ENCODE data around the gene SARNP.

DNA sequence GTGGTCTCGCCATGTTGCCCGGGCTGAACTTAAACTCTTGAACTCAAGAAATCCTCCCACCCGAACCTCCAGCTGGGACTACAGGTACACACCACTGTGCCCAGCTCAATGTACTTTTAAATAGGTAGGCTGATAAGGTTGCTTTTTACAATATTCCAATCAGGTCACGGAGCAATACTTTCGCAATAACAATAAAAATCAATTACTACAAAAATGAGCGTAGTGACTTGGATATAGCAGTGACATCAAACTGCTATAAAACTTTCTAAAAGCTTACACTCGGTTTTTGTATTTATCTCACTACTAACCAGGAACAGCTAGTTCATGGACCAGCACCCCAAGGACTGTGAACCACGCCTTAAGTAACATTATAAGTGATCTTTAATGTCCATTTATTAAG, 10.5 kb downstream of the SARNP start:
- TF ChIP-seq, protein P1, sequence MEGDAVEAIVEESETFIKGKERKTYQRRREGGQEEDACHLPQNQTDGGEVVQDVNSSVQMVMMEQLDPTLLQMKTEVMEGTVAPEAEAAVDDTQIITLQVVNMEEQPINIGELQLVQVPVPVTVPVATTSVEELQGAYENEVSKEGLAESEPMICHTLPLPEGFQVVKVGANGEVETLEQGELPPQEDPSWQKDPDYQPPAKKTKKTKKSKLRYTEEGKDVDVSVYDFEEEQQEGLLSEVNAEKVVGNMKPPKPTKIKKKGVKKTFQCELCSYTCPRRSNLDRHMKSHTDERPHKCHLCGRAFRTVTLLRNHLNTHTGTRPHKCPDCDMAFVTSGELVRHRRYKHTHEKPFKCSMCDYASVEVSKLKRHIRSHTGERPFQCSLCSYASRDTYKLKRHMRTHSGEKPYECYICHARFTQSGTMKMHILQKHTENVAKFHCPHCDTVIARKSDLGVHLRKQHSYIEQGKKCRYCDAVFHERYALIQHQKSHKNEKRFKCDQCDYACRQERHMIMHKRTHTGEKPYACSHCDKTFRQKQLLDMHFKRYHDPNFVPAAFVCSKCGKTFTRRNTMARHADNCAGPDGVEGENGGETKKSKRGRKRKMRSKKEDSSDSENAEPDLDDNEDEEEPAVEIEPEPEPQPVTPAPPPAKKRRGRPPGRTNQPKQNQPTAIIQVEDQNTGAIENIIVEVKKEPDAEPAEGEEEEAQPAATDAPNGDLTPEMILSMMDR (IDR thresholded peaks at IDR 0.05; ENCODE audit: low read depth, low read length, missing input control) = no peak
- TF ChIP-seq, protein P2, sequence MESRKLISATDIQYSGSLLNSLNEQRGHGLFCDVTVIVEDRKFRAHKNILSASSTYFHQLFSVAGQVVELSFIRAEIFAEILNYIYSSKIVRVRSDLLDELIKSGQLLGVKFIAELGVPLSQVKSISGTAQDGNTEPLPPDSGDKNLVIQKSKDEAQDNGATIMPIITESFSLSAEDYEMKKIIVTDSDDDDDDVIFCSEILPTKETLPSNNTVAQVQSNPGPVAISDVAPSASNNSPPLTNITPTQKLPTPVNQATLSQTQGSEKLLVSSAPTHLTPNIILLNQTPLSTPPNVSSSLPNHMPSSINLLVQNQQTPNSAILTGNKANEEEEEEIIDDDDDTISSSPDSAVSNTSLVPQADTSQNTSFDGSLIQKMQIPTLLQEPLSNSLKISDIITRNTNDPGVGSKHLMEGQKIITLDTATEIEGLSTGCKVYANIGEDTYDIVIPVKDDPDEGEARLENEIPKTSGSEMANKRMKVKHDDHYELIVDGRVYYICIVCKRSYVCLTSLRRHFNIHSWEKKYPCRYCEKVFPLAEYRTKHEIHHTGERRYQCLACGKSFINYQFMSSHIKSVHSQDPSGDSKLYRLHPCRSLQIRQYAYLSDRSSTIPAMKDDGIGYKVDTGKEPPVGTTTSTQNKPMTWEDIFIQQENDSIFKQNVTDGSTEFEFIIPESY (IDR thresholded peaks at IDR 0.05) = no peak
- no peak for TF ChIP-seq RXRA (IDR thresholded peaks at IDR 0.05)
- no peak for TF ChIP-seq GABPA (IDR thresholded peaks at IDR 0.05 in 1 of 2, conservative IDR thresholded peaks at IDR 0.05 in 1 of 2)
- TF ChIP-seq EGR1 (IDR thresholded peaks at IDR 0.05; ENCODE audit: low read depth in 2 of 2) = no peak
- no peak for TF ChIP-seq SP1 (IDR thresholded peaks at IDR 0.05)
- TF ChIP-seq RAD21 (IDR thresholded peaks at IDR 0.05) = no peak
- TF ChIP-seq YY1 (IDR thresholded peaks at IDR 0.05) = no peak
- TF ChIP-seq, protein P3, sequence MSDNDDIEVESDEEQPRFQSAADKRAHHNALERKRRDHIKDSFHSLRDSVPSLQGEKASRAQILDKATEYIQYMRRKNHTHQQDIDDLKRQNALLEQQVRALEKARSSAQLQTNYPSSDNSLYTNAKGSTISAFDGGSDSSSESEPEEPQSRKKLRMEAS (IDR thresholded peaks at IDR 0.05) = no peak
- TF ChIP-seq, protein P4, sequence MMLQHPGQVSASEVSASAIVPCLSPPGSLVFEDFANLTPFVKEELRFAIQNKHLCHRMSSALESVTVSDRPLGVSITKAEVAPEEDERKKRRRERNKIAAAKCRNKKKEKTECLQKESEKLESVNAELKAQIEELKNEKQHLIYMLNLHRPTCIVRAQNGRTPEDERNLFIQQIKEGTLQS (IDR thresholded peaks at IDR 0.05) = no peak
- TF ChIP-seq FOXA1 (IDR thresholded peaks at IDR 0.05) = no peak
- no peak for TF ChIP-seq JUND (IDR thresholded peaks at IDR 0.05)
- no peak for TF ChIP-seq TAF1 (conservative IDR thresholded peaks at IDR 0.05)
- TF ChIP-seq, protein P5, sequence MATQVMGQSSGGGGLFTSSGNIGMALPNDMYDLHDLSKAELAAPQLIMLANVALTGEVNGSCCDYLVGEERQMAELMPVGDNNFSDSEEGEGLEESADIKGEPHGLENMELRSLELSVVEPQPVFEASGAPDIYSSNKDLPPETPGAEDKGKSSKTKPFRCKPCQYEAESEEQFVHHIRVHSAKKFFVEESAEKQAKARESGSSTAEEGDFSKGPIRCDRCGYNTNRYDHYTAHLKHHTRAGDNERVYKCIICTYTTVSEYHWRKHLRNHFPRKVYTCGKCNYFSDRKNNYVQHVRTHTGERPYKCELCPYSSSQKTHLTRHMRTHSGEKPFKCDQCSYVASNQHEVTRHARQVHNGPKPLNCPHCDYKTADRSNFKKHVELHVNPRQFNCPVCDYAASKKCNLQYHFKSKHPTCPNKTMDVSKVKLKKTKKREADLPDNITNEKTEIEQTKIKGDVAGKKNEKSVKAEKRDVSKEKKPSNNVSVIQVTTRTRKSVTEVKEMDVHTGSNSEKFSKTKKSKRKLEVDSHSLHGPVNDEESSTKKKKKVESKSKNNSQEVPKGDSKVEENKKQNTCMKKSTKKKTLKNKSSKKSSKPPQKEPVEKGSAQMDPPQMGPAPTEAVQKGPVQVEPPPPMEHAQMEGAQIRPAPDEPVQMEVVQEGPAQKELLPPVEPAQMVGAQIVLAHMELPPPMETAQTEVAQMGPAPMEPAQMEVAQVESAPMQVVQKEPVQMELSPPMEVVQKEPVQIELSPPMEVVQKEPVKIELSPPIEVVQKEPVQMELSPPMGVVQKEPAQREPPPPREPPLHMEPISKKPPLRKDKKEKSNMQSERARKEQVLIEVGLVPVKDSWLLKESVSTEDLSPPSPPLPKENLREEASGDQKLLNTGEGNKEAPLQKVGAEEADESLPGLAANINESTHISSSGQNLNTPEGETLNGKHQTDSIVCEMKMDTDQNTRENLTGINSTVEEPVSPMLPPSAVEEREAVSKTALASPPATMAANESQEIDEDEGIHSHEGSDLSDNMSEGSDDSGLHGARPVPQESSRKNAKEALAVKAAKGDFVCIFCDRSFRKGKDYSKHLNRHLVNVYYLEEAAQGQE (IDR thresholded peaks at IDR 0.05) = no peak
